Stimulated activated CD8-positive, alpha-beta memory T cell treated with anti-CD3 and anti-CD28 coated beads, Interleukin-15, amount 100 ng/mL, for 24 hours (primary cell): ENCODE results near the gene GMFB.
A peak's percentile ranks its signal among the peaks of the same experiment; 100 is the strongest.
"Not testable (repeated sequence)": the region's sequence is repeated elsewhere in the genome, so short reads cannot be mapped to it uniquely, and the experiment has no call there.

ENCODE experiments used
- DNase-seq: peaks from one replicate; pipeline ENCODE4 v3.0.0-alpha.2; 2020; ENCODE audit warnings: low read depth

GMFB gene

GRCh38 chr14:54457609-54457996 lies 31.2 kb downstream of the GMFB start:
- no peak for DNase-seq

- not testable (repeated sequence) for DNase-seq
Observed at GRCh38 chr14:54456820-54457608, 31.8 kb downstream of the GMFB start.

- no peak for DNase-seq
Observed at GRCh38 chr14:54455363-54455762, 33.4 kb downstream of the GMFB start.

- DNase-seq, result not testable (repeated sequence)
Observed at GRCh38 chr14:54453990-54454389, 34.8 kb downstream of the GMFB start.

- DNase-seq, result no peak
Observed at GRCh38 chr14:54453252-54453651, 35.5 kb downstream of the GMFB start.

- no peak for DNase-seq
Observed at GRCh38 chr14:54451961-54452360, 36.8 kb downstream of the GMFB start.

GRCh38 chr14:54451121-54451601 lies 37.6 kb downstream of the GMFB start:
- DNase-seq, result no peak

- no peak for DNase-seq
Observed at GRCh38 chr14:54450535-54450934, 38.2 kb downstream of the GMFB start.

GRCh38 chr14:54447231-54447692 lies 41.5 kb downstream of the GMFB start:
- DNase-seq, result no peak

- DNase-seq, result no peak
Observed at GRCh38 chr14:54446161-54446693, 42.6 kb downstream of the GMFB start.

GRCh38 chr14:54444681-54445080 lies 44.1 kb downstream of the GMFB start:
- no peak for DNase-seq

GRCh38 chr14:54443981-54444380 lies 44.8 kb downstream of the GMFB start:
- DNase-seq, result no peak

GRCh38 chr14:54442961-54443360 lies 45.8 kb downstream of the GMFB start:
- not testable (repeated sequence) for DNase-seq

- DNase-seq, result peak; percentile 97
Observed at GRCh38 chr14:54440873-54441868, 47.6 kb downstream of the GMFB start, which contains the start of gene CNIH1. Gene CNIH1 (minus strand): TSS chr14:54441374. CDS start chr14:54441327, 47 bp downstream.

GRCh38 chr14:54440476-54440872 lies 48.3 kb downstream of the GMFB start:
- DNase-seq, result no peak

GRCh38 chr14:54440037-54440436 lies 48.7 kb downstream of the GMFB start:
- no peak for DNase-seq

- no peak for DNase-seq
Observed at GRCh38 chr14:54438703-54439102, 50.1 kb downstream of the GMFB start.

GRCh38 chr14:54437954-54438353 lies 50.8 kb downstream of the GMFB start:
- DNase-seq, result not testable (repeated sequence)

GRCh38 chr14:54435500-54435981 lies 53.2 kb downstream of the GMFB start:
- no peak for DNase-seq

- DNase-seq, result no peak
Observed at GRCh38 chr14:54428527-54428926, 60.3 kb downstream of the GMFB start.

GRCh38 chr14:54427871-54428270 lies 60.9 kb downstream of the GMFB start:
- DNase-seq, result no peak
